ENCODE results near the gene LBX2.

LBX2 gene

GRCh38 chr2:74450570-74451190 is 48.7 kb downstream of the LBX2 start:
- no peak for DNase-seq

- no peak for DNase-seq
Measured at GRCh38 chr2:74448771-74449170, 50.6 kb downstream of the LBX2 start.
